Common myeloid progenitor, CD34-positive (primary cell): ENCODE results near the gene AUTS2.

Experiments used
- CTCF ChIA-PET: fragments of 350-600 bp; sonication (Branson Sonifier 250); formaldehyde crosslinking; loops from one replicate; lab custom pipeline; 2021; ENCODE audit warnings: antibody characterized with exemption; lab: Charles Lee
- POLR2A ChIA-PET: fragments of 350-600 bp; sonication (Branson Sonifier 250); formaldehyde crosslinking; loops from one replicate; lab custom pipeline; 2021; ENCODE audit warnings: antibody characterized with exemption; lab: Charles Lee
- DNase-seq, 3 donors: peaks; one replicate each; pipeline versions ENCODE4 v3.0.0 to v3.0.0-alpha.2; 2013
- H3K27ac ChIP-seq, 2 experiments: 1 replicate in 1 of 2; 2 replicates in 1 of 2; pipeline ENCODE4 v1.7.0; 2013; ENCODE audit warnings: inconsistent platforms in 2 of 2, low read length in 2 of 2, mild to moderate bottlenecking in 2 of 2, low read depth in 1 of 2, moderate library complexity in 1 of 2; ENCODE audit not compliant: severe bottlenecking in 2 of 2, insufficient read depth in 1 of 2, poor library complexity in 1 of 2
- H3K27me3 ChIP-seq, 5 experiments: replicated peaks in 2 of 5; 1 replicate in 3 of 5; 2 replicates in 2 of 5; pipeline versions ENCODE4 v1.6.1 to v1.7.0; 2013; ENCODE audit warnings: low read length in 4 of 5, mild to moderate bottlenecking in 2 of 5, moderate library complexity in 2 of 5, inconsistent platforms in 1 of 5; ENCODE audit not compliant: insufficient read depth in 5 of 5, control insufficient read depth in 4 of 5
- H3K36me3 ChIP-seq, 4 experiments: 1 replicate in 2 of 4; 2 replicates in 2 of 4; pipeline versions ENCODE4 v1.6.1 to v1.7.0; 2013; ENCODE audit warnings: low read length in 3 of 4, control low read depth in 1 of 4, mild to moderate bottlenecking in 1 of 4; ENCODE audit not compliant: control insufficient read depth in 4 of 4, insufficient read depth in 4 of 4
- H3K4me1 ChIP-seq, 4 experiments: 1 replicate in 3 of 4; 2 replicates in 1 of 4; pipeline versions ENCODE4 v1.6.1 to v1.7.1; 2013; ENCODE audit warnings: low read length in 3 of 4, mild to moderate bottlenecking in 3 of 4, control low read depth in 1 of 4, inconsistent platforms in 1 of 4, moderate library complexity in 1 of 4; ENCODE audit not compliant: control insufficient read depth in 4 of 4, insufficient read depth in 4 of 4; ENCODE audit errors: control extremely low read depth in 1 of 4
- H3K4me3 ChIP-seq, 7 experiments: 1 replicate in 4 of 7; 2 replicates in 3 of 7; pipeline versions ENCODE4 v1.5.1 to v1.7.0; 2013; ENCODE audit warnings: mild to moderate bottlenecking in 7 of 7, low read length in 6 of 7, moderate library complexity in 6 of 7, inconsistent platforms in 2 of 7, low read depth in 2 of 7, control low read depth in 1 of 7; ENCODE audit not compliant: insufficient read depth in 4 of 7, control insufficient read depth in 1 of 7; ENCODE audit errors: extremely low read depth in 1 of 7
- H3K9me3 ChIP-seq, 5 experiments: 1 replicate in 4 of 5; 2 replicates in 1 of 5; pipeline versions ENCODE4 v1.6.1 to v1.7.1; 2013; ENCODE audit warnings: low read length in 4 of 5, mild to moderate bottlenecking in 2 of 5, inconsistent platforms in 1 of 5, low read depth in 1 of 5, moderate library complexity in 1 of 5; ENCODE audit not compliant: control insufficient read depth in 4 of 5, insufficient read depth in 2 of 5; ENCODE audit errors: control extremely low read depth in 1 of 5
- WGBS: methylation state at CpG from one replicate; pipeline ENCODE4 v1.1.5; 2013; ENCODE audit not compliant: insufficient coverage; 5-methylcytosine and 5-hydroxymethylcytosine counted together

AUTS2 gene

GRCh38 chr7:70759674-70760073 lies 1161.4 kb downstream of the AUTS2 start:
- Histone ChIP-seq H3K27ac (no peak overlapping the region), H3K9me3 (no peaks in the 10 kb centered on the region), H3K4me3 (no peak overlapping the region), H3K36me3 (no peaks in the 10 kb centered on the region), H3K4me1 (peaks cover 0 to 22% (median 0%) of the 10 kb centered on the region in 4 experiments), H3K27me3 (no peaks in the 10 kb centered on the region)
- no peak for DNase-seq
- 94% methylated on average over 3 of the region's 6 CpGs for WGBS
- ChIA-PET POLR2A (no interaction called here), CTCF (interaction anchor here (0.6 to 1.3 kb wide), 4 partner anchors 12 to 69 kb away, joined by 3 to 5 read pairs (median 3); no protein-coding TSS in a partner anchor)

GRCh38 chr7:70761711-70762328 lies 1163.5 kb downstream of the AUTS2 start:
- H3K27me3 ChIP-seq = no peaks in the 10 kb centered on the region
- H3K27ac ChIP-seq = no peak overlapping the region
- no peaks in the 10 kb centered on the region for H3K9me3 ChIP-seq
- H3K4me1 ChIP-seq = peaks cover 0 to 25% (median 0%) of the 10 kb centered on the region in 4 experiments
- H3K36me3 ChIP-seq = peaks cover 0 to 5% (median 0%) of the 10 kb centered on the region in 4 experiments
- H3K4me3 ChIP-seq = no peak overlapping the region
- ChIA-PET POLR2A (no interaction called here), CTCF (no interaction called here)
- DNase-seq = no peak
- 95% methylated on average over 2 of the region's 4 CpGs for WGBS

GRCh38 chr7:70762696-70763095 lies 1164.4 kb downstream of the AUTS2 start:
- 66% methylated on average over 7 of the region's 12 CpGs for WGBS
- no peak overlapping the region for H3K27ac ChIP-seq

GRCh38 chr7:70763961-70764691 lies 1165.9 kb downstream of the AUTS2 start:
- ChIA-PET POLR2A (no interaction called here), CTCF (no interaction called here)
- peaks cover 0 to 25% (median 0%) of the 10 kb centered on the region in 4 experiments for H3K4me1 ChIP-seq
- H3K4me3 ChIP-seq = no peak overlapping the region
- no peak overlapping the region for H3K27ac ChIP-seq
- no peaks in the 10 kb centered on the region for H3K9me3 ChIP-seq
- peaks cover 0 to 8% (median 3%) of the 10 kb centered on the region in 4 experiments for H3K36me3 ChIP-seq
- DNase-seq = peak in 2 of 3 donors; percentile 11 to 44
- H3K27me3 ChIP-seq = no peaks in the 10 kb centered on the region
- 83% methylated on average over 13 of the region's 17 CpGs for WGBS

More at GRCh38 chr7:70762696-70763095, 1164.4 kb downstream of the AUTS2 start:
- CTCF ChIA-PET = no interaction called here
- no peaks in the 10 kb centered on the region for H3K27me3 ChIP-seq
- H3K9me3 ChIP-seq = no peaks in the 10 kb centered on the region
- peaks cover 0 to 5% (median under 1%) of the 10 kb centered on the region in 4 experiments for H3K36me3 ChIP-seq
- peak; percentile 70 to 86 (median 75) for DNase-seq
- POLR2A ChIA-PET = no interaction called here
- peaks cover 0 to 25% (median 0%) of the 10 kb centered on the region in 4 experiments for H3K4me1 ChIP-seq
- H3K4me3 ChIP-seq = no peak overlapping the region

- Histone ChIP-seq H3K9me3 (no peaks in the 10 kb centered on the region), H3K4me1 (peaks cover 0 to 25% (median 0%) of the 10 kb centered on the region in 4 experiments), H3K36me3 (peaks cover 0 to 8% (median 3%) of the 10 kb centered on the region in 4 experiments), H3K4me3 (no peak overlapping the region), H3K27me3 (no peaks in the 10 kb centered on the region), H3K27ac (no peak overlapping the region)
- no peak for DNase-seq
- ChIA-PET CTCF (no interaction called here), POLR2A (no interaction called here)
- 89% methylated on average over 13 of the region's 15 CpGs for WGBS
Measured at GRCh38 chr7:70764701-70765208, 1166.5 kb downstream of the AUTS2 start.

- CTCF ChIA-PET = no interaction called here
- POLR2A ChIA-PET = no interaction called here
- H3K9me3 ChIP-seq = no peaks in the 10 kb centered on the region
- no peak overlapping the region for H3K27ac ChIP-seq
- 96% methylated on average over 7 of the region's 7 CpGs for WGBS
- H3K4me3 ChIP-seq = no peak overlapping the region
- peaks cover 0 to 8% (median 3%) of the 10 kb centered on the region in 4 experiments for H3K36me3 ChIP-seq
- no peaks in the 10 kb centered on the region for H3K27me3 ChIP-seq
- no peak for DNase-seq
- H3K4me1 ChIP-seq = peaks cover 0 to 25% (median 0%) of the 10 kb centered on the region in 4 experiments
Measured at GRCh38 chr7:70765651-70766050, 1167.4 kb downstream of the AUTS2 start.

- Histone ChIP-seq H3K4me3 (no peak overlapping the region), H3K36me3 (peaks cover 0 to 8% (median 3%) of the 10 kb centered on the region in 4 experiments), H3K4me1 (peaks cover 0 to 25% (median 0%) of the 10 kb centered on the region in 4 experiments), H3K27ac (no peak overlapping the region), H3K27me3 (no peaks in the 10 kb centered on the region), H3K9me3 (no peaks in the 10 kb centered on the region)
- WGBS = 93% methylated on average over 19 of the region's 21 CpGs
- CTCF ChIA-PET = no interaction called here
- DNase-seq = no peak
- POLR2A ChIA-PET = no interaction called here
Measured at GRCh38 chr7:70766109-70766508, 1167.8 kb downstream of the AUTS2 start.
